HL-60 (cell line): ENCODE results near the gene KIAA1217.

Experiments
- CTCF ChIP-seq: IDR thresholded peaks from one replicate; pipeline ENCODE4 v1.5.1; 2011; ENCODE audit warnings: low read length, control low read depth, inconsistent platforms; ENCODE audit not compliant: insufficient read depth
- POLR2AphosphoS5 ChIP-seq: IDR thresholded peaks from 2 replicates; pipeline ENCODE4 v1.6.1; 2012; ENCODE audit warnings: low read depth
- SPI1 ChIP-seq: IDR thresholded peaks from 2 replicates; pipeline ENCODE4 v1.6.1; 2012; ENCODE audit warnings: low read depth, mild to moderate bottlenecking, borderline replicate concordance
- TF ChIP-seq, protein P1 (sequence below): IDR thresholded peaks from 2 replicates; pipeline ENCODE4 v1.6.1; 2012; ENCODE audit warnings: low read depth; ENCODE audit not compliant: insufficient replicate concordance

DNA sequence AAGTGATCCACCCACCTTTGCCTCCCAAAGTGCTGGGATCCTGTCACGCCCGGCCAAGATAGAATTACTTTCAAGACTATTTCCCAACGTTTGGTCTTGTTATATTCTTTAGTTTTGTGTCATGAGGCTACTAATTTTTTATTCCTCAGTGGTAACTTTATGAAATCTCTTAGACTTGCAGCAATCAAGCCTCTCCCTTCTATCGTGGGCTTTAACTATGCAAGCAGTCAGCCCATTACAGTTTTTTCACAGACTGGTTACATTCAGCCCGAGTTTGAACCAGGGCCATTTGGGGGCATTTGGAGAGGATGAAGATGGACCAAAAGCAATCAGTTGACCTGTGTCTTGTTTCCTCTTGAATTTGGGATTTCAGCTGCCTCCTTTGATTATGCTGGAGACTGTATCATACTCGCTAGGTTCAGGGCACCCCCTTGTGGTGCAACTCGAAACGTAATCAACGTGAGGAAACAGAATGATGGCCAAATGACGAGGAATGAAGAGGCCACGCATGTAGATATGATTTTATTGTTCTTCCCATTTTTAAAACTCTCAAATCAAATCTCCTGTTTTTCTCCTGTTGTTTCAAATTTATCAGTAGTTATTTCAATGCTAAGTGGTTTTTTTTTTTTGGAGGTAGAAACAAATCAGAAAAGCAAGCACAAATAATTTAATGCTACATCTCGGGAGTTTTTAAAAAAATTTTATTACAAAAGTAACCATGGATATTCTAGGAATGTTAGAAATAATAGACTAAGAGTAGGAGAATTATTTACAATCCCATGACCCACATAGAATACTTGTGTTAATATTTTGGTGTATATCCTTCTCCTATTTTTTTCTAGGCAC is 151.6 kb downstream of the KIAA1217 start:
- TF ChIP-seq CTCF = no peak
- no peak for TF ChIP-seq SPI1
- TF ChIP-seq POLR2AphosphoS5 = no peak
- TF ChIP-seq, protein P1, sequence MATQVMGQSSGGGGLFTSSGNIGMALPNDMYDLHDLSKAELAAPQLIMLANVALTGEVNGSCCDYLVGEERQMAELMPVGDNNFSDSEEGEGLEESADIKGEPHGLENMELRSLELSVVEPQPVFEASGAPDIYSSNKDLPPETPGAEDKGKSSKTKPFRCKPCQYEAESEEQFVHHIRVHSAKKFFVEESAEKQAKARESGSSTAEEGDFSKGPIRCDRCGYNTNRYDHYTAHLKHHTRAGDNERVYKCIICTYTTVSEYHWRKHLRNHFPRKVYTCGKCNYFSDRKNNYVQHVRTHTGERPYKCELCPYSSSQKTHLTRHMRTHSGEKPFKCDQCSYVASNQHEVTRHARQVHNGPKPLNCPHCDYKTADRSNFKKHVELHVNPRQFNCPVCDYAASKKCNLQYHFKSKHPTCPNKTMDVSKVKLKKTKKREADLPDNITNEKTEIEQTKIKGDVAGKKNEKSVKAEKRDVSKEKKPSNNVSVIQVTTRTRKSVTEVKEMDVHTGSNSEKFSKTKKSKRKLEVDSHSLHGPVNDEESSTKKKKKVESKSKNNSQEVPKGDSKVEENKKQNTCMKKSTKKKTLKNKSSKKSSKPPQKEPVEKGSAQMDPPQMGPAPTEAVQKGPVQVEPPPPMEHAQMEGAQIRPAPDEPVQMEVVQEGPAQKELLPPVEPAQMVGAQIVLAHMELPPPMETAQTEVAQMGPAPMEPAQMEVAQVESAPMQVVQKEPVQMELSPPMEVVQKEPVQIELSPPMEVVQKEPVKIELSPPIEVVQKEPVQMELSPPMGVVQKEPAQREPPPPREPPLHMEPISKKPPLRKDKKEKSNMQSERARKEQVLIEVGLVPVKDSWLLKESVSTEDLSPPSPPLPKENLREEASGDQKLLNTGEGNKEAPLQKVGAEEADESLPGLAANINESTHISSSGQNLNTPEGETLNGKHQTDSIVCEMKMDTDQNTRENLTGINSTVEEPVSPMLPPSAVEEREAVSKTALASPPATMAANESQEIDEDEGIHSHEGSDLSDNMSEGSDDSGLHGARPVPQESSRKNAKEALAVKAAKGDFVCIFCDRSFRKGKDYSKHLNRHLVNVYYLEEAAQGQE = no peak
